Measurements from ENCODE around the gene DOCK10. TPM values are rescaled to one million over a fixed set of nuclear protein-coding genes. Genes with fewer than 3 reads are reported as not detected.

DOCK10 gene
- total RNA-seq, 2 experiments from 2014 or later: 40.8 to 68.2 TPM

DNA sequence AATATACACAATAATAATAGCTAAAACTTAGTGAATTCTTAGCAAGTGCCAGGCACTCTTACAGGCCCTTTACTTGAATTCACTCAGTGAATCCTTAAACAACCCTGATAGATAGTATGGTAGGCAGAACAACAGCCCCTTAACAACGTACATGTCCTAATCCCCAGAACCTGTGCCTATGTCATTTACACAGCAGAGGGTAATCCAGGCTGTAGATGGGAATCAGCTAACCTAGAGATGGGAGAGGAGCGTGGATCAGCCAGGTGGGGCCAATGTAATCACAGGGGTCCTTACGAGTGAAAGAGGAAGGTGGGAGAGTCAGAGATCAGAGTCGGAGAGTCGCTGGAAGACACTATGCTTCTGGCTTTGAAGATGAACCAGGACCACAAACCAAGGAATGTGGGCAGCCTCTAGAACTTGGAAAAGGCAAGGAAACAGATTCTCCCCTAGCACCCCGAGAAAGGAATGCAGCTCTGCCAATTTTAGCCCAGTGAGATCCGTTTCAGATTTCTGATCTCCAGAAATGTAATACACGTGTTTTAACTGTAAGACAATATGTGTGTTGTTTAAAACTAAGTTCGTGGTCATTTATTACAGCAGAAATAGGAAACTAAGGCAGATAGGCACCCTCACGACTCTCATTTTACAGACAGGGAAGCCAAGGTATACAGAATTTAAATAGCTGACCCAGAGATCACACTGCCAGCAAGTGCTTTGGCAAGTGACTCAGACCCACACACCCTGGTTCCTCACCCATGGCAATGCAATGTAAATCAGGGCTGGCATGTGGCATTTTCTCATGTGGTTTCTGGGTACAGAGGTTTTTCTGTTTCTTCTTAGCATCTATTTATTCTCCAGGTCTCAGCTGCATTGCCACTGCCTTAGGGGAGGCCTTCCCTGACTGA is 68.9 kb downstream of the DOCK10 start:
- peaks cover 50% of the 10 kb centered on the region for H3K4me1 ChIP-seq (ENCODE audit: insufficient read depth, low read length, poor library complexity, severe bottlenecking)
- intact Hi-C loops (cut with micrococcal nuclease; ENCODE audit: unreplicated experiment): no loop called here
- H3K4me2 ChIP-seq (ENCODE audit: low read length): peak overlapping the region; percentile 64
- CTCF ChIA-PET (ENCODE audit: unreplicated experiment): interaction anchor here (0.6 kb wide), 1 partner anchor 124 kb away, joined by 3 read pairs; no protein-coding TSS in a partner anchor
- peak overlapping the region; percentile 71; the same call in 1 of the 2 replicates for H2AFZ ChIP-seq (ENCODE audit: low read length)
- no TSS peak for BruUV-seq (replicated peaks)
- no peaks in the 10 kb centered on the region for H3K9me2 ChIP-seq (ENCODE audit: insufficient read depth, low read length)
- DNase-seq (ENCODE audit: low spot score): no peak
- no peaks in the 10 kb centered on the region for H3K79me2 ChIP-seq (ENCODE audit: insufficient read depth, low read depth, low read length)
- POLR2A ChIA-PET: interaction anchor here (0.6 to 3.3 kb wide), 12 partner anchors 9 to 483 kb away, joined by 3 to 14 read pairs (median 5); no protein-coding TSS in a partner anchor
- H4K20me1 ChIP-seq (ENCODE audit: insufficient read depth, low read length): no peaks in the 10 kb centered on the region
- H3K9me3 ChIP-seq (ENCODE audit: low read length): no peaks in the 10 kb centered on the region
- no peaks in the 10 kb centered on the region for H3K36me3 ChIP-seq (ENCODE audit: insufficient read depth, low read length)
- no peak for TF ChIP-seq EZH2phosphoT487 (IDR thresholded peaks at IDR 0.05; ENCODE audit: borderline replicate concordance, low read depth, low read length)
- TF ChIP-seq, protein P1, sequence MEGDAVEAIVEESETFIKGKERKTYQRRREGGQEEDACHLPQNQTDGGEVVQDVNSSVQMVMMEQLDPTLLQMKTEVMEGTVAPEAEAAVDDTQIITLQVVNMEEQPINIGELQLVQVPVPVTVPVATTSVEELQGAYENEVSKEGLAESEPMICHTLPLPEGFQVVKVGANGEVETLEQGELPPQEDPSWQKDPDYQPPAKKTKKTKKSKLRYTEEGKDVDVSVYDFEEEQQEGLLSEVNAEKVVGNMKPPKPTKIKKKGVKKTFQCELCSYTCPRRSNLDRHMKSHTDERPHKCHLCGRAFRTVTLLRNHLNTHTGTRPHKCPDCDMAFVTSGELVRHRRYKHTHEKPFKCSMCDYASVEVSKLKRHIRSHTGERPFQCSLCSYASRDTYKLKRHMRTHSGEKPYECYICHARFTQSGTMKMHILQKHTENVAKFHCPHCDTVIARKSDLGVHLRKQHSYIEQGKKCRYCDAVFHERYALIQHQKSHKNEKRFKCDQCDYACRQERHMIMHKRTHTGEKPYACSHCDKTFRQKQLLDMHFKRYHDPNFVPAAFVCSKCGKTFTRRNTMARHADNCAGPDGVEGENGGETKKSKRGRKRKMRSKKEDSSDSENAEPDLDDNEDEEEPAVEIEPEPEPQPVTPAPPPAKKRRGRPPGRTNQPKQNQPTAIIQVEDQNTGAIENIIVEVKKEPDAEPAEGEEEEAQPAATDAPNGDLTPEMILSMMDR (conservative IDR thresholded peaks at IDR 0.05; ENCODE audit: low read length): no peak
- no peak overlapping the region for H3K27ac ChIP-seq (ENCODE audit: low read depth, low read length, poor library complexity, severe bottlenecking)
- H3K4me3 ChIP-seq (ENCODE audit: low read depth, low read length, poor library complexity, severe bottlenecking): peak overlapping the region; percentile 5

DNA sequence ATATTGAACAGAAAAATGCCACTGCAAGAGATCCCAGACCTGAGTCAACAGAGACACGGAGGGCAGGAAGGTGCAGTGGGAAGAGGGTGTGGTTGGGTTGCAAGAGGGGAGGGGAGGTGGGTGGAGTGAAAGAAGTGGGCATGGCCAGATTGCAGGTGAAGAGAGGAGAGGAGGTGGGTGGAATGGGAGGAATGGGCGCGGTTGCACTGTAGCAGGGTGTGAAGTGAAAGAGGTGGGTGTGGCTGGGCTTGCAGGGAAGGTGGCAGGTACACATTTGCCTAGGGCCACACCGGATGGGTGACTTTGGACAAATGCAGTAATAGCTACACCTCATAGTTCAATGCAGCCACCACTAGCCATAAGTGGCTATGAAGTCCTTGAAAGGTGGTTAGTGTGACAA is 71.1 kb downstream of the DOCK10 start:
- no peak for TF ChIP-seq EZH2phosphoT487 (IDR thresholded peaks at IDR 0.05; ENCODE audit: borderline replicate concordance, low read depth, low read length)
- TF ChIP-seq, protein P1 (conservative IDR thresholded peaks at IDR 0.05; ENCODE audit: low read length): no peak
- no TSS peak for BruUV-seq (replicated peaks)
- H3K4me2 ChIP-seq (ENCODE audit: low read length): peak overlapping the region; percentile 20; the same call in 1 of the 2 replicates
- intact Hi-C loops (cut with micrococcal nuclease; ENCODE audit: unreplicated experiment): no loop called here
- POLR2A ChIA-PET: interaction anchor here (0.6 to 1.8 kb wide), 9 partner anchors 10 to 29 kb away, joined by 3 to 8 read pairs (median 4); no protein-coding TSS in a partner anchor
- no peaks in the 10 kb centered on the region for H3K9me3 ChIP-seq (ENCODE audit: low read length)
- H2AFZ ChIP-seq (ENCODE audit: low read length): no peak overlapping the region
- H3K27ac ChIP-seq (ENCODE audit: low read depth, low read length, poor library complexity, severe bottlenecking): no peak overlapping the region
- no peaks in the 10 kb centered on the region for H3K9me2 ChIP-seq (ENCODE audit: insufficient read depth, low read length)
- H3K36me3 ChIP-seq (ENCODE audit: insufficient read depth, low read length): no peaks in the 10 kb centered on the region
- DNase-seq (ENCODE audit: low spot score): no peak
- H3K4me3 ChIP-seq (ENCODE audit: low read depth, low read length, poor library complexity, severe bottlenecking): no peak overlapping the region
- no peaks in the 10 kb centered on the region for H4K20me1 ChIP-seq (ENCODE audit: insufficient read depth, low read length)
- CTCF ChIA-PET (ENCODE audit: unreplicated experiment): no interaction called here
- H3K4me1 ChIP-seq (ENCODE audit: insufficient read depth, low read length, poor library complexity, severe bottlenecking): peaks cover 56% of the 10 kb centered on the region
- no peaks in the 10 kb centered on the region for H3K79me2 ChIP-seq (ENCODE audit: insufficient read depth, low read depth, low read length)
